HL-60 (cell line): ENCODE measurements around the gene SLC7A9.

Experiments
- CTCF ChIP-seq: IDR thresholded peaks from one replicate; pipeline ENCODE4 v1.5.1; 2011; ENCODE audit warnings: low read length, control low read depth, inconsistent platforms; ENCODE audit not compliant: insufficient read depth
- GABPA ChIP-seq: IDR thresholded peaks from 2 replicates; pipeline ENCODE4 v1.6.1; 2012; ENCODE audit warnings: low read depth
- POLR2AphosphoS5 ChIP-seq: IDR thresholded peaks from 2 replicates; pipeline ENCODE4 v1.6.1; 2012; ENCODE audit warnings: low read depth
- REST ChIP-seq: IDR thresholded peaks from 2 replicates; pipeline ENCODE4 v1.6.1; 2012; ENCODE audit warnings: low read depth; ENCODE audit not compliant: insufficient replicate concordance
- SPI1 ChIP-seq: IDR thresholded peaks from 2 replicates; pipeline ENCODE4 v1.6.1; 2012; ENCODE audit warnings: low read depth, mild to moderate bottlenecking, borderline replicate concordance

GRCh38 chr19:32823747-32824102 is 45.8 kb downstream of the SLC7A9 start:
- no peak for TF ChIP-seq CTCF
- TF ChIP-seq POLR2AphosphoS5 = no peak
- no peak for TF ChIP-seq REST
- no peak for TF ChIP-seq GABPA
- TF ChIP-seq SPI1 = no peak
